Activated T-cell treated with anti-CD3 and anti-CD28 coated beads, Interleukin-2, amount 50 U/mL, for 4 hours (primary cell): ENCODE measurements around the gene KPTN. TPM values are rescaled to one million over a fixed set of nuclear protein-coding genes. Genes with fewer than 3 reads are reported as not detected.

Experiments used
- ATAC-seq, 2 donors: fragments of 200-7000 bp; cut with Tn5 transposase; one replicate each; pipeline ENCODE4 v1.10.0; 2021
- DNase-seq: peaks from one replicate; pipeline ENCODE4 v3.0.0-alpha.2; 2020
- H3K27me3 Mint-ChIP-seq: one replicate; pipeline ENCODE4 v1.8.0; 2021; ENCODE audit warnings: low read depth, mixed read lengths
- H3K36me3 Mint-ChIP-seq: one replicate; pipeline ENCODE4 v1.8.0; 2022; ENCODE audit warnings: mixed read lengths; ENCODE audit not compliant: insufficient read depth
- H3K4me1 Mint-ChIP-seq: one replicate; pipeline ENCODE4 v1.8.0; 2021; ENCODE audit warnings: low read depth, mixed read lengths
- H3K4me3 Mint-ChIP-seq: one replicate; pipeline ENCODE4 v1.8.0; 2021; ENCODE audit warnings: mild to moderate bottlenecking, moderate library complexity, mixed read lengths
- H3K9me3 Mint-ChIP-seq: one replicate; pipeline ENCODE4 v1.8.0; 2021; ENCODE audit warnings: mixed read lengths
- total RNA-seq, 3 donors: library from RNA; stranded (reverse); gene quantifications; one replicate each; pipeline ENCODE4 v1.2.1, GENCODE V29; 2021

KPTN gene
- total RNA-seq, 3 donors from 2014 or later = 12.3 to 17.4 (median 14.9) TPM

- Mint-ChIP-seq H3K4me3 (no peak overlapping the region), H3K4me1 (peaks cover 3% of the 10 kb centered on the region), H3K27me3 (no peaks in the 10 kb centered on the region), H3K9me3 (no peaks in the 10 kb centered on the region), H3K36me3 (peaks cover 24% of the 10 kb centered on the region)
- DNase-seq = no peak
- ATAC-seq = no peak
Measured at GRCh38 chr19:47499863-47500830, 16.1 kb upstream of the KPTN start.

- H3K36me3 Mint-ChIP-seq = peaks cover 24% of the 10 kb centered on the region
- no peaks in the 10 kb centered on the region for H3K27me3 Mint-ChIP-seq
- no peaks in the 10 kb centered on the region for H3K9me3 Mint-ChIP-seq
- no peak for DNase-seq
- ATAC-seq = no peak
- H3K4me3 Mint-ChIP-seq = no peak overlapping the region
- H3K4me1 Mint-ChIP-seq = peaks cover 3% of the 10 kb centered on the region
Measured at GRCh38 chr19:47499371-47499770, 15.4 kb upstream of the KPTN start.

- no peaks in the 10 kb centered on the region for H3K9me3 Mint-ChIP-seq
- ATAC-seq (no peak), DNase-seq (no peak)
- no peak overlapping the region for H3K4me3 Mint-ChIP-seq
- H3K36me3 Mint-ChIP-seq = peaks cover 24% of the 10 kb centered on the region
- peaks cover 3% of the 10 kb centered on the region for H3K4me1 Mint-ChIP-seq
- H3K27me3 Mint-ChIP-seq = no peaks in the 10 kb centered on the region
Measured at GRCh38 chr19:47498561-47498960, 14.5 kb upstream of the KPTN start.

GRCh38 chr19:47497821-47498520, 14.0 kb upstream of the KPTN start:
- no peak overlapping the region for H3K4me3 Mint-ChIP-seq
- DNase-seq (no peak), ATAC-seq (no peak)
- H3K4me1 Mint-ChIP-seq = peaks cover 3% of the 10 kb centered on the region
- peaks cover 20% of the 10 kb centered on the region for H3K36me3 Mint-ChIP-seq
- no peaks in the 10 kb centered on the region for H3K27me3 Mint-ChIP-seq
- no peaks in the 10 kb centered on the region for H3K9me3 Mint-ChIP-seq

- no peaks in the 10 kb centered on the region for H3K27me3 Mint-ChIP-seq
- peaks cover 14% of the 10 kb centered on the region for H3K36me3 Mint-ChIP-seq
- no peak overlapping the region for H3K4me3 Mint-ChIP-seq
- ATAC-seq (no peak), DNase-seq (no peak)
- no peaks in the 10 kb centered on the region for H3K9me3 Mint-ChIP-seq
- H3K4me1 Mint-ChIP-seq = peaks cover 3% of the 10 kb centered on the region
Measured at GRCh38 chr19:47497050-47497766, 13.2 kb upstream of the KPTN start.

- DNase-seq (no peak), ATAC-seq (no peak)
- H3K36me3 Mint-ChIP-seq = peaks cover 8% of the 10 kb centered on the region
- H3K27me3 Mint-ChIP-seq = no peaks in the 10 kb centered on the region
- H3K4me3 Mint-ChIP-seq = no peak overlapping the region
- H3K4me1 Mint-ChIP-seq = peaks cover 3% of the 10 kb centered on the region
- H3K9me3 Mint-ChIP-seq = no peaks in the 10 kb centered on the region
Measured at GRCh38 chr19:47495478-47496372, 11.7 kb upstream of the KPTN start.

- no peak for ATAC-seq
- Mint-ChIP-seq H3K9me3 (no peaks in the 10 kb centered on the region), H3K36me3 (peaks cover 3% of the 10 kb centered on the region), H3K4me3 (no peak overlapping the region), H3K27me3 (no peaks in the 10 kb centered on the region), H3K4me1 (peaks cover 3% of the 10 kb centered on the region)
- no peak for DNase-seq
Measured at GRCh38 chr19:47494729-47495128, 10.7 kb upstream of the KPTN start.

- Mint-ChIP-seq H3K36me3 (peaks cover 3% of the 10 kb centered on the region), H3K4me1 (peaks cover 3% of the 10 kb centered on the region), H3K9me3 (no peaks in the 10 kb centered on the region), H3K27me3 (no peaks in the 10 kb centered on the region), H3K4me3 (no peak overlapping the region)
- ATAC-seq = no peak
- no peak for DNase-seq
Measured at GRCh38 chr19:47494211-47494547, 10.2 kb upstream of the KPTN start.

- Mint-ChIP-seq H3K9me3 (no peaks in the 10 kb centered on the region), H3K27me3 (no peaks in the 10 kb centered on the region), H3K36me3 (peaks cover 3% of the 10 kb centered on the region), H3K4me1 (peaks cover 3% of the 10 kb centered on the region), H3K4me3 (no peak overlapping the region)
- DNase-seq (no peak), ATAC-seq (no peak)
Measured at GRCh38 chr19:47493378-47494210, 9.6 kb upstream of the KPTN start.

- no peaks in the 10 kb centered on the region for H3K27me3 Mint-ChIP-seq
- H3K9me3 Mint-ChIP-seq = no peaks in the 10 kb centered on the region
- ATAC-seq = peak in 1 of 2 donors; percentile 12
- peaks cover 3% of the 10 kb centered on the region for H3K4me1 Mint-ChIP-seq
- no peak for DNase-seq
- H3K4me3 Mint-ChIP-seq = no peak overlapping the region
- peaks cover 3% of the 10 kb centered on the region for H3K36me3 Mint-ChIP-seq
Measured at GRCh38 chr19:47492571-47493377, 8.8 kb upstream of the KPTN start.

GRCh38 chr19:47492137-47492533, 8.1 kb upstream of the KPTN start:
- peaks cover 6% of the 10 kb centered on the region for H3K4me1 Mint-ChIP-seq
- no peaks in the 10 kb centered on the region for H3K9me3 Mint-ChIP-seq
- no peaks in the 10 kb centered on the region for H3K27me3 Mint-ChIP-seq
- no peak for DNase-seq
- H3K36me3 Mint-ChIP-seq = peaks cover 3% of the 10 kb centered on the region
- ATAC-seq = no peak
- H3K4me3 Mint-ChIP-seq = no peak overlapping the region

GRCh38 chr19:47491358-47492136, 7.5 kb upstream of the KPTN start:
- Mint-ChIP-seq H3K27me3 (no peaks in the 10 kb centered on the region), H3K4me1 (peaks cover 9% of the 10 kb centered on the region), H3K36me3 (peaks cover under 1% of the 10 kb centered on the region), H3K4me3 (no peak overlapping the region), H3K9me3 (no peaks in the 10 kb centered on the region)
- ATAC-seq (no peak), DNase-seq (no peak)
